Neural cell (in vitro differentiated cells): ENCODE results near the gene KRT7.

Experiments used
- EP300 ChIP-seq: fragments of 450-650 bp; conservative IDR thresholded peaks from 2 replicates; pipeline ENCODE4 v1.6.1; 2014; ENCODE audit warnings: antibody characterized with exemption, mild to moderate bottlenecking, moderate library complexity; ENCODE audit not compliant: poor library complexity, severe bottlenecking
- EZH2 ChIP-seq: fragments of 200-600, 300-800 bp; shearing (Covaris generic), sonication (generic); IDR thresholded peaks from 2 replicates; pipeline ENCODE4 v1.6.1; 2014; ENCODE audit warnings: antibody characterized with exemption, low read length, borderline replicate concordance, mild to moderate bottlenecking; ENCODE audit not compliant: insufficient read depth, poor library complexity, severe bottlenecking
- MXI1 ChIP-seq: fragments of 450-650 bp; conservative IDR thresholded peaks from 2 replicates; pipeline ENCODE4 v1.6.1; 2014; ENCODE audit warnings: antibody characterized with exemption, mild to moderate bottlenecking; ENCODE audit not compliant: poor library complexity, severe bottlenecking
- POLR2AphosphoS5 ChIP-seq: IDR thresholded peaks from 2 replicates; pipeline ENCODE4 v1.6.1; 2012
- RAD21 ChIP-seq: fragments of 450-650 bp; conservative IDR thresholded peaks from 2 replicates; pipeline ENCODE4 v1.6.1; 2014; ENCODE audit warnings: antibody characterized with exemption, mild to moderate bottlenecking, moderate library complexity
- SMC3 ChIP-seq: fragments of 450-650 bp; conservative IDR thresholded peaks from 2 replicates; pipeline ENCODE4 v1.6.1; 2014; ENCODE audit warnings: antibody characterized with exemption, mild to moderate bottlenecking, moderate library complexity; ENCODE audit not compliant: poor library complexity
- TAF1 ChIP-seq: IDR thresholded peaks from 2 replicates; pipeline ENCODE4 v1.6.1; 2012; ENCODE audit warnings: low read depth
- TF ChIP-seq, protein P1 (sequence below): fragments of 450-650 bp; IDR thresholded peaks from 2 replicates; pipeline ENCODE4 v1.5.1; 2014; ENCODE audit warnings: antibody characterized with exemption, mild to moderate bottlenecking, moderate library complexity; ENCODE audit not compliant: poor library complexity, severe bottlenecking
- TF ChIP-seq, protein P2 (sequence below): IDR thresholded peaks from 2 replicates; pipeline ENCODE4 v1.6.1; 2012; ENCODE audit warnings: borderline replicate concordance

DNA sequence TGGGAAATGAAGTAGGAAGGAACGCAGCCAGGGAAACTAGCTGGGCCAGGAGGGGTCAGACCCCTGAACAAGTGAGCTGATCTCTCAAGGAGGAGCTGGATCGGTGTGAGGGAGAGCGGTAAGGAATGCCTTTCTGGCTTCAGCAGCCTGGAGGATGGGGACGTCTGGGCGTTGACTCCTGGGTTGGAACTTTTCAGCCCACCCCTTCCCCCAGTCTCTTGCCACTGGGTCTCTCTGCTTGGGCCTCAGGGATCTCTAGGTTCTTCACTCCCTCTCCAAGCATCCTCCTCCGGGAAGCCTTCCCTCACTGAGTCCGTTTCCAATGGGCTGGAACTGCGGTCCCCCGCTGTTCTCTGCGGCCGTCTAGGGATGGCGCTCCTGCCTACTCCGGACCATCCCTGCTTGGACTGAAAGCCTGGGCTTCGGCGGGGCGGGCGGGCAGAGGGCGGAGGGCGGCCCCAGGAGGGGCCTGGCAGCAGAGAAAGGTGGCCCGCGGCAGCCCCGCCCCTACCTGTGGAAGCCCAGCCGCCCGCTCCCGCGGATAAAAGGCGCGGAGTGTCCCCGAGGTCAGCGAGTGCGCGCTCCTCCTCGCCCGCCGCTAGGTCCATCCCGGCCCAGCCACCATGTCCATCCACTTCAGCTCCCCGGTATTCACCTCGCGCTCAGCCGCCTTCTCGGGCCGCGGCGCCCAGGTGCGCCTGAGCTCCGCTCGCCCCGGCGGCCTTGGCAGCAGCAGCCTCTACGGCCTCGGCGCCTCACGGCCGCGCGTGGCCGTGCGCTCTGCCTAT is at the start of gene KRT7:
- TF ChIP-seq TAF1 (no peak), MXI1 (no peak), POLR2AphosphoS5 (no peak), EP300 (no peak), SMC3 (no peak), RAD21 (no peak), EZH2 (peak; percentile 65)
- TF ChIP-seq, protein P1, sequence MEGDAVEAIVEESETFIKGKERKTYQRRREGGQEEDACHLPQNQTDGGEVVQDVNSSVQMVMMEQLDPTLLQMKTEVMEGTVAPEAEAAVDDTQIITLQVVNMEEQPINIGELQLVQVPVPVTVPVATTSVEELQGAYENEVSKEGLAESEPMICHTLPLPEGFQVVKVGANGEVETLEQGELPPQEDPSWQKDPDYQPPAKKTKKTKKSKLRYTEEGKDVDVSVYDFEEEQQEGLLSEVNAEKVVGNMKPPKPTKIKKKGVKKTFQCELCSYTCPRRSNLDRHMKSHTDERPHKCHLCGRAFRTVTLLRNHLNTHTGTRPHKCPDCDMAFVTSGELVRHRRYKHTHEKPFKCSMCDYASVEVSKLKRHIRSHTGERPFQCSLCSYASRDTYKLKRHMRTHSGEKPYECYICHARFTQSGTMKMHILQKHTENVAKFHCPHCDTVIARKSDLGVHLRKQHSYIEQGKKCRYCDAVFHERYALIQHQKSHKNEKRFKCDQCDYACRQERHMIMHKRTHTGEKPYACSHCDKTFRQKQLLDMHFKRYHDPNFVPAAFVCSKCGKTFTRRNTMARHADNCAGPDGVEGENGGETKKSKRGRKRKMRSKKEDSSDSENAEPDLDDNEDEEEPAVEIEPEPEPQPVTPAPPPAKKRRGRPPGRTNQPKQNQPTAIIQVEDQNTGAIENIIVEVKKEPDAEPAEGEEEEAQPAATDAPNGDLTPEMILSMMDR: no peak
- TF ChIP-seq, protein P2, sequence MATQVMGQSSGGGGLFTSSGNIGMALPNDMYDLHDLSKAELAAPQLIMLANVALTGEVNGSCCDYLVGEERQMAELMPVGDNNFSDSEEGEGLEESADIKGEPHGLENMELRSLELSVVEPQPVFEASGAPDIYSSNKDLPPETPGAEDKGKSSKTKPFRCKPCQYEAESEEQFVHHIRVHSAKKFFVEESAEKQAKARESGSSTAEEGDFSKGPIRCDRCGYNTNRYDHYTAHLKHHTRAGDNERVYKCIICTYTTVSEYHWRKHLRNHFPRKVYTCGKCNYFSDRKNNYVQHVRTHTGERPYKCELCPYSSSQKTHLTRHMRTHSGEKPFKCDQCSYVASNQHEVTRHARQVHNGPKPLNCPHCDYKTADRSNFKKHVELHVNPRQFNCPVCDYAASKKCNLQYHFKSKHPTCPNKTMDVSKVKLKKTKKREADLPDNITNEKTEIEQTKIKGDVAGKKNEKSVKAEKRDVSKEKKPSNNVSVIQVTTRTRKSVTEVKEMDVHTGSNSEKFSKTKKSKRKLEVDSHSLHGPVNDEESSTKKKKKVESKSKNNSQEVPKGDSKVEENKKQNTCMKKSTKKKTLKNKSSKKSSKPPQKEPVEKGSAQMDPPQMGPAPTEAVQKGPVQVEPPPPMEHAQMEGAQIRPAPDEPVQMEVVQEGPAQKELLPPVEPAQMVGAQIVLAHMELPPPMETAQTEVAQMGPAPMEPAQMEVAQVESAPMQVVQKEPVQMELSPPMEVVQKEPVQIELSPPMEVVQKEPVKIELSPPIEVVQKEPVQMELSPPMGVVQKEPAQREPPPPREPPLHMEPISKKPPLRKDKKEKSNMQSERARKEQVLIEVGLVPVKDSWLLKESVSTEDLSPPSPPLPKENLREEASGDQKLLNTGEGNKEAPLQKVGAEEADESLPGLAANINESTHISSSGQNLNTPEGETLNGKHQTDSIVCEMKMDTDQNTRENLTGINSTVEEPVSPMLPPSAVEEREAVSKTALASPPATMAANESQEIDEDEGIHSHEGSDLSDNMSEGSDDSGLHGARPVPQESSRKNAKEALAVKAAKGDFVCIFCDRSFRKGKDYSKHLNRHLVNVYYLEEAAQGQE: no peak
